Esophagus (tissue), 2 donors: ENCODE measurements around the gene PRUNE2. TPM values are rescaled to one million over a fixed set of nuclear protein-coding genes. Genes with fewer than 3 reads are reported as not detected.
A peak's percentile ranks its signal among the peaks of the same experiment; 100 is the strongest.
"Not testable (repeated sequence)": the region's sequence is repeated elsewhere in the genome, so short reads cannot be mapped to it uniquely, and the experiment has no call there.

ENCODE experiments used
- H3K27ac ChIP-seq, 2 donors: one replicate each; pipeline ENCODE4 v1.5.1; 2013; ENCODE audit warnings: low read depth in 2 of 2, mild to moderate bottlenecking in 2 of 2, inconsistent platforms in 1 of 2, low read length in 1 of 2, moderate library complexity in 1 of 2
- H3K27me3 ChIP-seq, 2 donors: one replicate each; pipeline ENCODE4 v1.6.1; 2013; ENCODE audit warnings: low read length in 2 of 2, control low read depth in 1 of 2, mild to moderate bottlenecking in 1 of 2; ENCODE audit not compliant: insufficient read depth in 2 of 2, control insufficient read depth in 1 of 2
- H3K36me3 ChIP-seq, 2 donors: one replicate each; pipeline ENCODE4 v1.6.1; 2013; ENCODE audit warnings: low read length in 1 of 2; ENCODE audit not compliant: control insufficient read depth in 2 of 2, insufficient read depth in 2 of 2
- H3K4me1 ChIP-seq, 2 donors: one replicate each; pipeline ENCODE4 v1.6.1; 2013; ENCODE audit warnings: low read length in 1 of 2; ENCODE audit not compliant: control insufficient read depth in 2 of 2, insufficient read depth in 2 of 2
- H3K4me3 ChIP-seq, 2 donors: one replicate each; pipeline ENCODE4 v1.5.1; 2013; ENCODE audit warnings: low read length in 2 of 2, mild to moderate bottlenecking in 2 of 2, low read depth in 1 of 2, moderate library complexity in 1 of 2
- H3K9me3 ChIP-seq, 2 donors: one replicate each; pipeline ENCODE4 v1.6.1; 2013; ENCODE audit warnings: mild to moderate bottlenecking in 2 of 2, low read depth in 1 of 2, low read length in 1 of 2, moderate library complexity in 1 of 2; ENCODE audit not compliant: control insufficient read depth in 2 of 2, insufficient read depth in 1 of 2
- WGBS, 2 donors: extraction: QIAGEN DNeasy Blood & Tissue Kit; methylation state at CpG; one replicate each; pipeline ENCODE4 v1.1.7; 2013; 5-methylcytosine and 5-hydroxymethylcytosine counted together
- polyA plus RNA-seq, 2 donors: library from polyadenylated mRNA; stranded (reverse); fragments of 200-250 nt; gene quantifications; one replicate each; pipeline ENCODE4 v1.2.3, GENCODE V29; 2013
- donor health status: healthy with polysubstance abuse.
- donor health status: Bipolar disorder and iron deficiency.

Gene PRUNE2
- polyA plus RNA-seq, 2 donors, result 8.1 to 40.7 TPM

DNA sequence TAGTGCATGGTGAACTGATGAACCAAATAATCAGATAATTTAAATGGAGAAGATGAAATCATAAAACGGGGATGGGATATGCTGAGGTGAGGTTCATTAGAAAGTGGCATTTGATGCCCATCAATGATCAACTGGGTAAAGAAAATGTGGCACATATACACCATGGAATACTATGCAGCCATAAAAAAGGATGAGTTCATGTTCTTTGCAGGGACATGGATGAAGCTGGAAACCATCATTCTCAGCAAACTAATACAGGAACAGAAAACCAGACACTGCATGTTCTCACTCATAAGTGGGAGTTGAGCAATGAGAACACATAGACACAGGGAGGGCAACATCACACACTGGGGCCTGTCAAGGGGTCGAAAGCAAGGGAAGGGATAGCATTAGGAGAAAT lies 47.7 kb downstream of the PRUNE2 start:
- WGBS, 2 donors, result 78% methylated on average over 2 of the region's 2 CpGs
- H3K36me3 ChIP-seq, result not testable (repeated sequence)

DNA sequence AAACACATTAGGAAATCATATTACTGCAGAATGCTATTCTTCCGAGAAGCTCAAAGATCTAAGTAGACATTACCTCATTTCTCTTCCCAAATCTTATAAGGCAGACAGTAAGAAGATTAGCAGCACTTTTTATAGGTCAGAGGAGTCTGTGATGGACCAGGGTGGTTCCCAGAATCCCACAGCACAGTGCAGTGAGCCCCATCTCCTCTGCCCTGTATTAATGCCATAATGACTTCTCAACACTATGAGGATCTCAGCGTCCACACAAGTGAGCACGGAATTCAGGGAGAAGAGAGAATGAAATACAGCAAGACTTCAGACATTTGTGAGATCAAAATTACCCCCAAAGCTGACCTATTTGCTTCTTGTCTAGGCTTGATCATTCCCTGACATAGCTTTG lies 49.9 kb downstream of the PRUNE2 start:
- H3K36me3 ChIP-seq, result no peaks in the 10 kb centered on the region
- no peaks in the 10 kb centered on the region for H3K4me1 ChIP-seq
- H3K27ac ChIP-seq, result no peak overlapping the region
- no peaks in the 10 kb centered on the region for H3K27me3 ChIP-seq
- WGBS, 2 donors, result 88% methylated on average over 3 of the region's 3 CpGs
- H3K4me3 ChIP-seq, result no peak overlapping the region
- H3K9me3 ChIP-seq, result no peaks in the 10 kb centered on the region

More for the DNA sequence above, 47.7 kb downstream of the PRUNE2 start:
- H3K9me3 ChIP-seq, H3K4me3 ChIP-seq, H3K27ac ChIP-seq, H3K4me1 ChIP-seq, H3K27me3 ChIP-seq: not testable (repeated sequence)

DNA sequence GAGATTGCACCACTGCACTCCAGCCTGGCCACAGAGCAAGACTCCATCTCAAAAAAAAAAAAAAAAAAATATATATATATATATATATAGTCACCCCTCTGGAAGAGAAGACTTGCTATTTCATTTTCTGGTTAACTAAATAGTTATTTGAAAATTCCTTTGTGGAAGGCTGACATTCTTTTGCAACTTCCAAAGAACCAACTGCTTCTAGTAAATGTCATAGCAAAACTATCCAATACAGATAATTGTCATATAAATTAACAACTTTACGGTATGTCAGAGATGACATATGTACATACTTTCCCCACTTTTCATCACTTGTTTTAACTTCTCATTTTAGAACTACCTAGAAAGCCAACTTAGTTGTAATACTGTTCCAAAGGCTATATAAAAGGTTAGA lies 50.9 kb downstream of the PRUNE2 start:
- no peak overlapping the region for H3K27ac ChIP-seq
- no peaks in the 10 kb centered on the region for H3K27me3 ChIP-seq
- H3K36me3 ChIP-seq, result no peaks in the 10 kb centered on the region
- no peaks in the 10 kb centered on the region for H3K4me1 ChIP-seq
- H3K4me3 ChIP-seq, result no peak overlapping the region
- 84 to 86% methylated on average over 1 of the region's 1 CpG for WGBS, 2 donors
- H3K9me3 ChIP-seq, result no peaks in the 10 kb centered on the region

DNA sequence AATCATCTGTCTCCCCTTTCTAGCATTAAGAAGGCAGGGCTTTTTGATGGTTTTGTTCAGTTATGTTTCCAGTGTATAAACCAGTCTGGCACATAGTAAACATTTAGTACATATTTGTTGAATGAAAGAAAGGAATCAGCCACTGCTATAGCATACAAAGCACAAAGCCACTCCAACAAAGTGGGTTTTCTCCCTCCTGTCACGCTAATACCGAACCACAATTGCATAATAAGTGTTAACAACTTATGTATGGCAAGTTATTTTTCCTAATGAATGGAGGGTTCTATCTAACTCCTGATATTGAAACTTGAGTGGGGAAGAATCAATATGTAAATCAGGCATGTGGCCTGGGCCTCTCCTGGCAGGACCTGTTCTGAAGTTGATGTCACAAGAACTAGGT lies 53.9 kb downstream of the PRUNE2 start:
- Histone ChIP-seq H3K4me3 (no peak overlapping the region), H3K27ac (no peak overlapping the region), H3K36me3 (no peaks in the 10 kb centered on the region), H3K9me3 (no peaks in the 10 kb centered on the region), H3K4me1 (no peaks in the 10 kb centered on the region), H3K27me3 (no peaks in the 10 kb centered on the region)
- WGBS, 2 donors, result 73 to 78% methylated on average over 2 of the region's 2 CpGs

DNA sequence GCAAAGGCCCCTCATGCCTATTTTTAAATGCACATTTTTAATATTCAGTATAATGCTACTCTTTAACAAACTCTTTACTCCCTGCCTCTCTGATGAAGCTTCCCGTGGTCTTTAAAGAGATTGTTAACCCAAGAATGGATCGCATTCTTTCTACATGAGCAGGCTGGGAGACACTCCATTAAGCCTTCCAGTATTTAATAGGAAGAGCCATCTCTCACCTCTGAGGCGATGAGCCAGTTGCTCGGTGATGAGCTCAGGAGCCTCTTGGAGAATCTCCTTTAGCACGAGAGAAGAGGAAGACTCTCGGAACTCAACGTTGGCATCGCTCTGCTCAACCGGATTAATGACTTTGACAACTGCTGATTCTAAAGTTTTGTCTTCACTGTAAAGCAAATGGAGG lies 59.6 kb downstream of the PRUNE2 start:
- no peaks in the 10 kb centered on the region for H3K4me1 ChIP-seq
- no peaks in the 10 kb centered on the region for H3K9me3 ChIP-seq
- H3K36me3 ChIP-seq, result no peaks in the 10 kb centered on the region
- H3K27me3 ChIP-seq, result no peaks in the 10 kb centered on the region
- no peak overlapping the region for H3K4me3 ChIP-seq
- H3K27ac ChIP-seq, result peak overlapping the region; percentile 9 to 22
- WGBS, 2 donors, result 91 to 92% methylated on average over 9 of the region's 9 CpGs

DNA sequence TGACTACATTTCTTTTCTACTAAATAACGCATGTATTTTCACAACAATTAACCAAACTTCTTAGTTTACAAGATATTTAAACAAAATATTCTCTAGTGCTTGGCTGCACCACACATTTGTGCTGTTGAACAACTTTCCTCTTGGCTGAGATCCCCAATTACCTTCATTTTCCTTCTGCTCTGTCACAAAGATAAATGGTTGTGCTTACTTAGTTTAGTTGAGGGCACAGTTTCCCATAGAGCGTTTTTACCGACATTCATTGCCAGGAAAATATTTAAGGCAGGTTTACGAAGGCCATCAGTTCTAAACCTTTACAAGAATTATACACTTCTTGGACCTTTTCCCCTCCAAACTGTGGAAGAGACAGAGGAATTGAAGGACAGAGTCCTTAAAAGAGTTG lies 60.7 kb downstream of the PRUNE2 start:
- H3K36me3 ChIP-seq, result no peaks in the 10 kb centered on the region
- 47 to 51% methylated on average over 4 of the region's 4 CpGs for WGBS, 2 donors
- H3K27me3 ChIP-seq, result no peaks in the 10 kb centered on the region
- H3K27ac ChIP-seq, result no peak overlapping the region
- H3K9me3 ChIP-seq, result no peaks in the 10 kb centered on the region
- no peak overlapping the region for H3K4me3 ChIP-seq
- H3K4me1 ChIP-seq, result no peaks in the 10 kb centered on the region

DNA sequence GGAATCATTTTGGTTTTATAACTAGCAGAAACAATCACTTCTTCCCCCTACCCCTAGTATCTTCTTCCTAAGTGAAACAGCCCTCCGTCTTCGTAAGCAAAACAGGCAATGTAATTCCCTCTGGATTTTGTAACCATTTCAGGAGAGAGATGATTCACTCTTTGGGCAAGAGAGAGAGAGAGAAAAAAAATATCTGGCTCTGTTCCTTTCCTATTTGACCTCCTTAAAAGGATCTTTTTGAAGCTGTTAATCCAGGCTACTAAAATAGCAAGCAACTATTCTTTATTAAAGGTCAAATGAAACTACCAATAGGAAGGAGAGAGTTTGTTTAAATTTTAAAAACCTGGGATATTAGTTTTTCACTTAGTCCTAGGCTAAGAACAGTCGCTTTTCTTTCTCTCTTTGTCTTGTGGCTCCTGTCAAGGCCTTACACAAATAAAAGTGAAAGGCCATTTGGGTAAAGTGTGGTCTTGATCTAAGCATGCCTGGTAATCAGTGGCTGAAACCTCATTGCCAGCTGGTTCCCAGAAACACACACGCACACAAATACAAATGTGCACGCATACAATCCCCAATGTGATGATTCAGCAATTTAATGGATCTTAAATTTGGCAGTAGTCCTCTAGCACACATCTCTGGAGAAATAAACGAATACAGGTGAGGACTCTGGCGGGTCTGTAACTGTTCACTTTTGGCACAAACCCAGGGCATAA lies 70.2 kb downstream of the PRUNE2 start:
- WGBS, 2 donors, result 21 to 40% methylated on average over 7 of the region's 7 CpGs
- Histone ChIP-seq H3K27me3 (no peaks in the 10 kb centered on the region), H3K9me3 (no peaks in the 10 kb centered on the region), H3K4me3 (no peak overlapping the region), H3K36me3 (no peaks in the 10 kb centered on the region), H3K27ac (peak overlapping the region; percentile 47 to 63), H3K4me1 (no peaks in the 10 kb centered on the region)

DNA sequence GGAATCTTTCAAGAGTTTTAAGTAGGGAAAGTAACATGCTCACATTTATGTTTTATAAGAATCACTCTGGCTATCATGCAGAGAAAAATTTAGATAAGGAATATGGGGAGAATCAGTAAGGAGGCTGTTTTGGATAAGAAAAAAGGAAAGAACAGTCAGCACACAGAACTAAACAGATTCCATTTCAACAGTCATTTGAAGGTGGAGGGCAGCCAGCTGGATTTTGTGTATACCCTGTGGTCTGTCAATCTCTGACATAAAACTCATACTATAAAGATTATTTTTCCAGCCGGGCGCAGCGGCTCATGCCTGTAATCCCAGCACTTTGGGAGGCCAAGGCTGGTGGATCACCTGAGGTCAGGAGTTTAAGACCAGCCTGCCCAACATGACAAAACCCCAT lies 77.5 kb downstream of the PRUNE2 start:
- Histone ChIP-seq H3K4me1 (no peaks in the 10 kb centered on the region), H3K36me3 (no peaks in the 10 kb centered on the region), H3K27me3 (no peaks in the 10 kb centered on the region), H3K9me3 (no peaks in the 10 kb centered on the region), H3K27ac (no peak overlapping the region), H3K4me3 (no peak overlapping the region)
- 69% methylated on average over 3 of the region's 3 CpGs for WGBS, 2 donors

DNA sequence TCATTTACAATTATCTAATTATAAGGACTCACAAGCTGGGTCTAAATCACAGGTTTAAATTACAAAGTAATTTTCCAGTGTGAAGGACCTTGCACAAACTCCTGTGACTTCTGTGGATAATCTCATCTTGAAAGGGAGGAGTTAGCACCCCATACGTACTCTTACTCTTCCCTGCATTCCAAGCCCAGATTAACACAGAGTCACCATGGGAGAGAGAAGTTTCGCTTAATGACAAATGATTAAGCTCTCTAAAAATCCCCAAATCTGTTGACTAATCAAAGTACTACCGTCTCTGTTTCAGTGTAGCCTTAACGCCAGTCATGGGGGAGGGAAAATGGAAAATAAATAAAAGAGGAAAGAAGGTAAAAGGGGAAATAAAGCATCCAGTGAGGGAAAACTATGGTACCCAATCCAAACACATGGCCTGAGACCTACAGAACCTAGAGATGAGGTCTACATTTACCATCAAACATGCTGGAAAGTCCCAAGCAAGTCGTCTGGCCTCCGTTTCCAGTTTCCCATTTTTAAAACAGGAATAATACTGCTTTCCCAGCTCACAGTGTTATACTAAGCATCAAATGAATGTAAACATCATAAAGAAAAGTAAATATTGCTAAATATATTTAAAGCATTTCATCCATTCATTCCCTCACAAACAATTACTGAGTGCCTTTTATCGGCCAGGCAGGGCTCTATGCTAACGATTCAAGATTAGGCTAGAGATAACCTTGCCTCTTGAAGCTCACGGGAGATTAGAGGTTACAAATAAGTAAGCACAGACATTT lies 78.4 kb downstream of the PRUNE2 start:
- Histone ChIP-seq H3K27ac (no peak overlapping the region), H3K9me3 (no peaks in the 10 kb centered on the region), H3K36me3 (no peaks in the 10 kb centered on the region), H3K4me1 (no peaks in the 10 kb centered on the region), H3K4me3 (no peak overlapping the region), H3K27me3 (no peaks in the 10 kb centered on the region)
- 60 to 68% methylated on average over 9 of the region's 9 CpGs for WGBS, 2 donors

DNA sequence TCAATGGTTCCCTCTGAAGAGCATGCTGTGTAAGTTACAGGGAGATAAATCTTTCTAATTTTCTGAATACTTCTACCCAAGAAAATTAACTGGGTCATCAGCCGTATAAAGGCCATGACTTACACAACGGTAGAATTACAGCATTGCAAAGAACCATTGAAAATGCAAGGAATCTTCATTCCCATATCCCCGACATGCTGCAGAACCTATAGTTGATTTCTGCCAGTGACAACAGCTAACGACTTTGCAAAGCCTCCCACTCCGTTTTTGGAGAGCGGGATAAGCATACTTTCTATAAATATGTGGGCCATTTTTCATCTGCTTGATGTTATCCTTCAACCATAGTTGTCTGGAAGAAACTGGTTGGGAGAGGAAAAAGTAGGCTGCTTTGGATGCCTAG lies 85.5 kb downstream of the PRUNE2 start:
- no peak overlapping the region for H3K27ac ChIP-seq
- H3K4me1 ChIP-seq, result no peaks in the 10 kb centered on the region
- 80 to 82% methylated on average over 6 of the region's 6 CpGs for WGBS, 2 donors
- H3K4me3 ChIP-seq, result no peak overlapping the region
- no peaks in the 10 kb centered on the region for H3K27me3 ChIP-seq
- no peaks in the 10 kb centered on the region for H3K36me3 ChIP-seq
- no peaks in the 10 kb centered on the region for H3K9me3 ChIP-seq
